NCI-H187 treated with DMSO at 0.1 percent for 48 hours (cell line): ENCODE data around the gene CORO1C.

Experiments used
- DNase-seq: peaks from one replicate; lab custom pipeline; 2025; lab: John Stamatoyannopoulos, UW

Gene CORO1C

GRCh38 chr12:108599948-108600701 lies 131.2 kb downstream of the CORO1C start:
- no peak for DNase-seq

- no peak for DNase-seq
Observed at GRCh38 chr12:108599541-108599940, 131.8 kb downstream of the CORO1C start.

- no peak for DNase-seq
Observed at GRCh38 chr12:108598553-108599250, 132.6 kb downstream of the CORO1C start.

GRCh38 chr12:108597559-108598471 lies 133.5 kb downstream of the CORO1C start, which contains the start of gene TMEM119:
Gene TMEM119, minus strand, starts transcription at chr12:108598084. Its CDS starts 5,701 bp downstream, at chr12:108592383.
- no peak for DNase-seq

- no peak for DNase-seq
Observed at GRCh38 chr12:108596854-108597558, 134.3 kb downstream of the CORO1C start.

GRCh38 chr12:108595711-108596647 lies 135.3 kb downstream of the CORO1C start:
- DNase-seq, result no peak
